GM18507 (cell line): Measurements from ENCODE around the gene TSKU.
A peak's percentile ranks its signal among the peaks of the same experiment; 100 is the strongest.

Source experiments
- DNase-seq: peaks from one replicate; pipeline ENCODE4 v3.0.0; 2011; ENCODE audit warnings: low read depth; ENCODE audit not compliant: insufficient read length; ENCODE audit errors: extremely low spot score
- FAIRE-seq: peaks from 2 replicates; lab custom pipeline; 2011; peaks lifted over from hg19 to GRCh38; lab: Jason Lieb, UNC

TSKU gene

GRCh38 chr11:76768909-76769560 lies 14.1 kb upstream of the TSKU start:
- no peak for DNase-seq

GRCh38 chr11:76769645-76770586 lies 13.2 kb upstream of the TSKU start:
- FAIRE-seq (no peak), DNase-seq (no peak)

More at GRCh38 chr11:76768909-76769560, 14.1 kb upstream of the TSKU start:
- FAIRE-seq = no peak

GRCh38 chr11:76770642-76771445 lies 12.3 kb upstream of the TSKU start:
- no peak for DNase-seq
- FAIRE-seq = no peak

- no peak for DNase-seq
- FAIRE-seq = no peak
These were observed 11.6 kb upstream of the TSKU start for GRCh38 chr11:76771446-76772099.

DNA sequence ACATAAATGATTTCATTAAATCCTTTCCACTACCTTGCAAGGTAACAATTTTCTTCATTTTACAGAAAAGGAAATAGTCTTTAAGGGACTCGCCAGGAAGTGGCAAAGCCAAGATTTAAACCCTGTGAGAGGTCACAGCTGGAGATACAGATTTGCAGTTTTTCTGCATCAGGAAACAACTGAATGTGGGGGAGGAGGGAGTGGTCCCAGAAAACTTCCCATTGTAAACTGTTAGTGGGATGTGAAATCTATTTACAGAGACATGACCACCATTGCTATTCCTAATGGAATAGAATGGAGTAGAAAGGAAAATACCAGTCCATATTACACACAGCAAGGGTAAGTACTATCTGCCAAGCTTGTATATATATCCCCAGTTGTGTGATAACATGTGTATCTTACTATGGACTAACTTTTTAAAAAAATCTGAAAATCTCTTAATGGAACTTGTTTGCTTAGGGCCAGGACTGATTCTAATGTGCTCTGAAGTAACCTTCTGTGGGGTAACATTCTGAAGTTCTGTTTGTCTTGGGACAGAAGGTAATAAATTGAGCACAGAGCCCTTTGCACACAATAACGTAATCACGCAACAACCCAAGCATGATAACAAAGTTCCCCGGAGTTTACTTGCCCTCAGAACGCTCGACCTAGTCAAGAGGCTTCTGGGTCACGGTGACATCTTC lies 10.9 kb upstream of the TSKU start:
- no peak for DNase-seq

GRCh38 chr11:76772783-76773106 lies 10.4 kb upstream of the TSKU start:
- DNase-seq (no peak), FAIRE-seq (no peak)

More for the DNA sequence above, 10.9 kb upstream of the TSKU start:
- no peak for FAIRE-seq

DNA sequence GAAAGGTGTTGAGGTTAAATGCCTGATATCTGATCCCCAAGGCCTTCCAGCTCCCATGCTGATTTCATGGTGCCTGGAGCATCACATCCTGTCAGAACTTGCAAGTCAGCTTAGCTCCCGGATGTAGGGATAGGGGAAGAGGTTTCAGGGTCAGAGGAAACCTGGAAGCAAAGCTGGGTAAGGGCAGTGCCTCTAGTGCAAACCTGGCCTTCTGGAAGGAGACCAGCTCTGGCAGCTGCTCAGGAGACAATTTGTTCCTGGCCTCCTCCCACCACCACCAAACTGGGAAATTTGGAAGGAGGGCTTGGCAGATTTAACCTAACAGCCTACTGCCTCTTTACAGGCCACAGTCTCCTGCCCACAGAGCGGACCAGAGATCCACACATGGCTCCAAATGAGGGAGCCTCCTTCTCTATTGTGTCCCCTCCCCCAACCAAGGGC lies 9.2 kb upstream of the TSKU start:
- no peak for DNase-seq
- FAIRE-seq = no peak

DNA sequence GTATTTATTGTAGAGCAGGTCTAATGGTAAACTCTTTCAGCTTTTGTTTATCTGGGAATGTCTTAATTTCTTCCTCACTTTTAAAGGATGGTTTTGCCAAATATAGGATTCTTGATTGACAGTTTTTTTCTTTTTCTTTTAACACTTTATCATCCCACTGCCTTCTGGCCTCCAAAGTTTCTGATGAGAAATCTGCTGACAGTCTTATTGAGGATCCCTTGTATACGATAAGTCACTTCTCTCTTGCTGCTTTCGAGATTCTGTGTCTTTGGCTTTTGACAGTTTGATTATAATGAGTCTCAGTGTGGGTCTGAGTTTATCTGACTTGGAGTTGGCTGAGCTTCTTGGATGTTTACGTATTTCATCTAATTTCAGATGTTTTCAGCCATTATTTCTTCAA lies 6.7 kb upstream of the TSKU start:
- FAIRE-seq = no peak
- no peak for DNase-seq

- FAIRE-seq (no peak), DNase-seq (no peak)
These were observed 5.9 kb upstream of the TSKU start for GRCh38 chr11:76777305-76777704.

GRCh38 chr11:76777876-76778275 lies 5.3 kb upstream of the TSKU start:
- FAIRE-seq (no peak), DNase-seq (no peak)

- FAIRE-seq (no peak), DNase-seq (no peak)
These were observed 4.3 kb upstream of the TSKU start for GRCh38 chr11:76778874-76779273.

- FAIRE-seq = no peak
- no peak for DNase-seq
These were observed 1.9 kb upstream of the TSKU start for GRCh38 chr11:76781046-76781801.

- FAIRE-seq = no peak
- no peak for DNase-seq
These were observed 1.2 kb upstream of the TSKU start for GRCh38 chr11:76781807-76782530.

DNA sequence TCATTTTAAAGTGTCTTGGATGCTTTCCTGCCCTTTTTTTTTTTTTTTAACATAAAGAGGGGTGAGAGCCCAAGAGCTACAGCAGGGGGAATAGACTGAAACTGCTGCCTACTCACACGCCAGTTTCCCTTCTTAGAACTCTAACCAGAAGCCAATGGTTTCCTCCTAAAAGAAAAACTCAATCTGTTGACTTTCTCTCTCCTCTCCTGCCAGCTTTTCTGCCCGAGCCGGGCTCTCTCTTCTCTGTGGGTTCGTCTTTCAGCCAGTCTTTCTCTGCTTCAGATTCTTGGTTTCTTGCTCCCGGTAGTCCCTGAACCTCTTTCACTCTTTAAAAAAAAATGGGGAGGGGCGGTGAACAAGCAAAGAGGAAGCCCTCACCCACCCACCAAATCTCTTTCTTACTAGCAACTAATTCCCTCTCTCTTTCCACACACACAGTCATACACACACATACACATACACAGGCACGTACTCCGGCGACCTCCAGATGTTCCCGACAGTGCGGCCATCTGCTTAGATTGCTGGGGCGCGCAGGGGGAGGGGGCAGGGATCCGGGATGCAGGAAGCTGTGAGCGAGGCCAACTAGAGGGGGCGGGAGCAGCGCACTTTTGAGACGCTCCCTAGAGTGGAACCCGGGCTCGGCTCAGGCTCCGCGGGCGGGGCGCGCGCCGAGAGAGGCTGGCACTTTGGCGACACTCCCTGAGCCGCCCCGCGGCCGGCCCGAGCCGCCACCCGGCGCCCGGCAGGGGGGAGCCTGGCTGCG lies 444 bp upstream of the TSKU start:
- FAIRE-seq = no peak
- peak; percentile 28 for DNase-seq

DNA sequence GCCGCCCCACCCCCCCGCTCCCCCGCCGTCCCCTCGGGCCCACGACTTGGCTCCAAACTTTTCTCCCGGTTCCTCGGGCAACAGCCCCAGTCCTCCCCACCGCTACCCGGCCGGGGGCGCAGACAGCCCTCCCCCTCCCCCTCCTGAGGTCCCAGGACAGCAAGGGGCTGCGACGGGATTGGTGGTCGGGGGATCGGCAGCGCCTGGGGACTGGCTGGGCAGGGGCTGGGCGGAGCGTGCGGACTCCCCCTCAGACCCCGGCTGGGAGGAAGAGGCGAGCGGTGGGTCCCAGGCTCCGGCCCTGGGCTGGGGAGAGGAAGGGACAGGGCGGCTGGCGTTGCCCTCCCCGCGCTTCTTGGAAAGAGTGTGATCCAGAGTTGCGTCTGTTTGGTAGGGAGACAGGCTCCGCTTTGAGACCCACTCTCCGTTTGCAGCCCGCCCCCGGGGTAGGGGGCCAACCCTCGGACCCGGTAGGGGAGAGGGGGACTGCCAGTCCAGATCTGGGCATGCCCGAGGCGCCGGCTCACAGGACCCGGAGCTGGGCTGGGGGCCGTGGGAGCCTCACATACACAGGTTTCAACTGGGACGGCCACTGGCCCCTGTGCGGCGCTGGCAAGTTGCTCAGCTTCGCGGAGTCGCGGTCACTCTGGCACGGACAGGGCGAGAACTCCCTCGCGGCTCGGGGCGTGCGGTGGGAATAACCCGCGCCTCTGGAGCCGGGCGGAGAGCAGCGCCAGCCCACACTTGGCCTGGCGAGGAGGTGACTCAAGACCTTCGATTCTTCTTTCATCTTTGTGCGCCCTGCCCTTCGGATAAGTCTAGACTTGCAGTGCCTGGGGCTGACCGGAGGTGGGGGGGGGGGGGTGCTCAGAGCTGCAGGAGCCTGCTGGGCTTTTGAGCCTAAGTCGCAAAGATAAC lies 999 bp downstream of the TSKU start:
- DNase-seq (no peak), FAIRE-seq (no peak)

DNA sequence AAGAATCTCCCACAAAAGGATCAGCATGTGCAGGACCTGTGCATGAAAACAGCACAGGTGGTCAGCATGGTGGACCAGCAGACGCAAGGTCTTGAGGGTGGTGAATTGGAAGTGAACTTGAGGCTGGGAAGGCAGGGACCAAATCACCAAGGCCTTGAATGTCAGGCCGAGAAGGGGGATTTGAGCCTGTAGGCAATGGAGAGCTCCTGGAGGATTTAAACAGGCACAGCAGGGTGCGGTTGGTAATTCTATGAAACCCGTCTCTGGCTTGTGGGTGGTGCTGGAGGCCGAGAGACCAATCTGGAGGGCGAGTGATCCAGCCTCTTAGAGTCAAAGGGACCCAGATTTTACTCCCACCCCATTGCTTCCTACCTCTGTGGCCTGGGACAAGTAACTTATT lies 2.4 kb downstream of the TSKU start:
- FAIRE-seq = no peak
- DNase-seq = no peak
